GM12878 (cell line): ENCODE results near the gene PIEZO2. TPM values are rescaled to one million over a fixed set of nuclear protein-coding genes. Genes with fewer than 3 reads are reported as not detected.

Source experiments
- ATAC-seq: fragments of 200-7000 bp; cut with Tn5 transposase; 3 replicates; pipeline ENCODE4 v1.9.1; 2020; ENCODE audit warnings: mild to moderate bottlenecking, moderate library complexity
- BruUV-seq: library from RNA; stranded (reverse); fragments of 400-500 nt; replicated peaks from 2 replicates; lab custom pipeline; 2021; lab: Mats Ljungman, UMichigan
- CTCF ChIA-PET: fragments of 300-600 bp; sonication (Branson Sonifier 250); formaldehyde crosslinking; extraction: SDS; loops from one replicate; lab custom pipeline; 2021; ENCODE audit warnings: inconsistent platforms; lab: Yijun Ruan, JAX
- POLR2A ChIA-PET: fragments of 350-600 bp; formaldehyde crosslinking; extraction: SDS; loops from one replicate; lab custom pipeline; 2021; ENCODE audit warnings: inconsistent platforms; lab: Charles Lee
- RAD21 ChIA-PET: fragments of 300-600 bp; sonication (Branson Sonifier 250); formaldehyde crosslinking; loops from one replicate; lab custom pipeline; 2023; ENCODE audit warnings: antibody characterized with exemption; ENCODE audit not compliant: unreplicated experiment; lab: Charles Lee
- SMC1A ChIA-PET: fragments of 300-600 bp; sonication (Branson Sonifier 250); formaldehyde crosslinking; loops from one replicate; lab custom pipeline; 2023; ENCODE audit not compliant: unreplicated experiment, uncharacterized antibody; lab: Charles Lee
- DNase-seq: peaks from one replicate; pipeline ENCODE4 v3.0.0-alpha.2; 2011; ENCODE audit warnings: low read depth, low spot score
- FAIRE-seq: peaks from 3 replicates; lab custom pipeline; 2011; peaks lifted over from hg19 to GRCh38; lab: Jason Lieb, UNC
- H2AFZ ChIP-seq: 2 replicates; pipeline ENCODE4 v1.6.0; 2011; ENCODE audit warnings: low read depth, low read length, control low read depth; ENCODE audit not compliant: control insufficient read depth
- H3K27ac ChIP-seq: 2 replicates; pipeline ENCODE4 v1.5.1; 2011; ENCODE audit warnings: control low read depth; ENCODE audit not compliant: control insufficient read depth, insufficient read depth
- H3K27me3 ChIP-seq, 2 experiments: replicated peaks in 1 of 2; 2 replicates each; pipeline versions ENCODE4 v1.6.0 to v1.6.1; 2011; ENCODE audit warnings: low read length in 1 of 2; ENCODE audit not compliant: control insufficient read depth in 2 of 2, insufficient read depth in 2 of 2
- H3K36me3 ChIP-seq, 2 experiments: 2 replicates each; pipeline ENCODE4 v1.5.1; 2011; ENCODE audit warnings: low read length in 1 of 2; ENCODE audit not compliant: control insufficient read depth in 2 of 2, insufficient read depth in 2 of 2
- H3K4me1 ChIP-seq: 2 replicates; pipeline ENCODE4 v1.6.1; 2011; ENCODE audit warnings: mild to moderate bottlenecking, low read length, moderate library complexity, mixed read lengths; ENCODE audit not compliant: control insufficient read depth, insufficient read depth
- H3K4me2 ChIP-seq: 2 replicates; pipeline ENCODE4 v1.6.0; 2011; ENCODE audit warnings: control low read depth; ENCODE audit not compliant: control insufficient read depth, insufficient read depth
- H3K4me3 ChIP-seq: fragments of 200-600 bp; sonication (generic); 2 replicates; pipeline ENCODE4 v1.5.1; 2016
- H3K79me2 ChIP-seq: 2 replicates; pipeline ENCODE4 v1.6.0; 2011; ENCODE audit warnings: low read length; ENCODE audit not compliant: control insufficient read depth, insufficient read depth
- H3K9ac ChIP-seq: 2 replicates; pipeline ENCODE4 v1.8.0; 2011; ENCODE audit warnings: low read length, control low read depth, mixed read lengths; ENCODE audit not compliant: control insufficient read depth, insufficient read depth
- H3K9me3 ChIP-seq: replicated peaks from 3 replicates; pipeline ENCODE4 v1.5.1; 2011; ENCODE audit warnings: mild to moderate bottlenecking, low read length; ENCODE audit not compliant: control insufficient read depth, insufficient read depth
- H4K20me1 ChIP-seq: 2 replicates; pipeline ENCODE4 v1.6.0; 2011; ENCODE audit not compliant: control insufficient read depth, insufficient read depth
- ATF7 ChIP-seq: fragments of 450-650 bp; IDR thresholded peaks from 2 replicates; pipeline ENCODE4 v1.6.1; 2016; ENCODE audit warnings: low read depth, mild to moderate bottlenecking
- CBFB ChIP-seq: IDR thresholded peaks from 2 replicates; pipeline ENCODE4 v1.6.1; 2016; ENCODE audit warnings: antibody characterized with exemption, low read depth
- CHD2 ChIP-seq: IDR thresholded peaks from 2 replicates; pipeline ENCODE4 v1.6.1; 2011; ENCODE audit warnings: low read depth, low read length, improper control_type of control experiment, borderline replicate concordance
- CREM ChIP-seq: IDR thresholded peaks from 2 replicates; pipeline ENCODE4 v1.6.1; 2014; ENCODE audit warnings: antibody characterized with exemption, low read depth
- DPF2 ChIP-seq: fragments of 450-650 bp; IDR thresholded peaks from 2 replicates; pipeline ENCODE4 v1.6.1; 2017; ENCODE audit warnings: mild to moderate bottlenecking
- EED ChIP-seq: sonication (generic); IDR thresholded peaks from 2 replicates; pipeline ENCODE4 v1.6.1; 2016; ENCODE audit warnings: antibody characterized with exemption, low read depth
- EP300 ChIP-seq, 2 experiments: fragments of 150-350 bp in 1 of 2; IDR thresholded peaks; 2 replicates each; pipeline ENCODE4 v1.6.1; 2011 to 2012; ENCODE audit warnings: low read depth in 2 of 2, low read length in 2 of 2, borderline replicate concordance in 1 of 2, improper control_type of control experiment in 1 of 2, inconsistent platforms in 1 of 2; ENCODE audit not compliant: control insufficient read depth in 1 of 2
- HCFC1 ChIP-seq: fragments of 150-350 bp; IDR thresholded peaks from 2 replicates; pipeline ENCODE4 v1.6.1; 2014; ENCODE audit warnings: low read length
- HDGF ChIP-seq: fragments of 450-650 bp; IDR thresholded peaks from 2 replicates; pipeline ENCODE4 v1.6.1; 2016; ENCODE audit warnings: antibody characterized with exemption
- IKZF1 ChIP-seq: fragments of 450-650 bp; conservative IDR thresholded peaks from 2 replicates; pipeline ENCODE4 v1.6.1; 2017; ENCODE audit warnings: antibody characterized with exemption, mild to moderate bottlenecking
- IKZF2 ChIP-seq, 2 experiments: fragments of 450-650 bp; IDR thresholded peaks; 2 replicates each; pipeline ENCODE4 v1.6.1; 2017; ENCODE audit warnings: mild to moderate bottlenecking in 2 of 2, moderate library complexity in 2 of 2
- IRF4 ChIP-seq: IDR thresholded peaks from 2 replicates; pipeline ENCODE4 v1.6.1; 2011; ENCODE audit warnings: low read depth, low read length
- JUNB ChIP-seq: IDR thresholded peaks from 2 replicates; pipeline ENCODE4 v1.6.1; 2016; ENCODE audit warnings: antibody characterized with exemption, mild to moderate bottlenecking
- KAT2A ChIP-seq: conservative IDR thresholded peaks from 2 replicates; pipeline ENCODE4 v1.6.1; 2011; ENCODE audit warnings: low read depth, low read length; ENCODE audit not compliant: control insufficient read depth
- MTA2 ChIP-seq: fragments of 450-650 bp; IDR thresholded peaks from 2 replicates; pipeline ENCODE4 v1.6.1; 2016; ENCODE audit warnings: low read depth, mild to moderate bottlenecking, moderate library complexity
- NFIC ChIP-seq: IDR thresholded peaks from 2 replicates; pipeline ENCODE4 v1.6.1; 2012; ENCODE audit warnings: low read depth, mild to moderate bottlenecking, inconsistent platforms, low read length, moderate library complexity
- NR2C1 ChIP-seq: fragments of 450-650 bp; IDR thresholded peaks from 2 replicates; pipeline ENCODE4 v1.6.1; 2017; ENCODE audit warnings: antibody characterized with exemption, mild to moderate bottlenecking, moderate library complexity
- PAX5 ChIP-seq: IDR thresholded peaks from 2 replicates; pipeline ENCODE4 v1.6.1; 2011; ENCODE audit warnings: low read depth, low read length, borderline replicate concordance
- POLR2AphosphoS5 ChIP-seq: IDR thresholded peaks from 2 replicates; pipeline ENCODE4 v1.6.1; 2011; ENCODE audit warnings: mild to moderate bottlenecking, low read length, inconsistent platforms
- POU2F2 ChIP-seq: IDR thresholded peaks from 3 replicates; pipeline ENCODE4 v1.6.1; 2011; ENCODE audit warnings: low read depth, mild to moderate bottlenecking, low read length, borderline replicate concordance
- RELA ChIP-seq: fragments of 450-650 bp; IDR thresholded peaks from 2 replicates; pipeline ENCODE4 v1.8.0; 2014; ENCODE audit warnings: borderline replicate concordance; ENCODE audit not compliant: partially characterized antibody
- RELB ChIP-seq: fragments of 450-650 bp; IDR thresholded peaks from 2 replicates; pipeline ENCODE4 v1.6.1; 2017; ENCODE audit warnings: low read depth, mild to moderate bottlenecking, moderate library complexity
- SMAD1 ChIP-seq: fragments of 450-650 bp; IDR thresholded peaks from 2 replicates; pipeline ENCODE4 v1.6.1; 2018; ENCODE audit warnings: mild to moderate bottlenecking, low read depth; ENCODE audit not compliant: partially characterized antibody
- SREBF1 ChIP-seq: IDR thresholded peaks from 2 replicates; pipeline ENCODE4 v1.6.1; 2012; ENCODE audit warnings: mild to moderate bottlenecking, low read length
- ZNF274 ChIP-seq: IDR thresholded peaks from one replicate; pipeline ENCODE4 v1.8.0; 2011; ENCODE audit not compliant: insufficient read length, insufficient read depth
- WGBS: methylation state at CpG from one replicate; pipeline ENCODE4 v1.1.6; 2016; ENCODE audit warnings: low lambda C conversion rate; ENCODE audit not compliant: insufficient replicate concordance, insufficient coverage; ENCODE audit errors: missing lambda C conversion rate; 5-methylcytosine and 5-hydroxymethylcytosine counted together
- in situ Hi-C: fragments of 300-500 bp; cut with MboI; formaldehyde crosslinking; loops from 9 replicates; pipeline ENCODE4 v1.14.3; 2018; ENCODE audit warnings: mixed read lengths
- intact Hi-C: fragments of 100-400 bp; cut with micrococcal nuclease; formaldehyde crosslinking; loops from one replicate; pipeline ENCODE4 v1.14.2; 2022; ENCODE audit not compliant: unreplicated experiment
- polyA plus RNA-seq, 11 experiments: library from polyadenylated mRNA; depleted of rRNA in 4 of 11; unstranded in 6 of 11; stranded (reverse) in 5 of 11; fragments of >200 nt; fragmentation: Nextera tagmentation in 4 of 11; fragmentation: Illumina TruSeq in 1 of 11; extraction: Ambion mirVana in 4 of 11; extraction: Trizol in 1 of 11; gene quantifications; 1 replicate in 1 of 11; 2 replicates in 10 of 11; pipeline versions ENCODE4 v1.2.1 to v1.2.3, GENCODE V29; 2011 to 2016; ENCODE audit warnings: inconsistent platforms in 2 of 11, missing spikeins in 2 of 11, low read depth in 1 of 11
- total RNA-seq, 4 experiments: library from RNA; depleted of rRNA in 3 of 4; stranded (reverse); fragments of >200 nt in 3 of 4; fragmentation: Illumina TruSeq in 1 of 4; extraction: Trizol in 1 of 4; gene quantifications; 2 replicates each; pipeline versions ENCODE4 v1.2.1 to v1.2.3, GENCODE V29; 2013 to 2021

The PIEZO2 gene
- total and polyA plus RNA-seq, 10 of the 15 experiments (the other 5 are each of a cell fraction or from before 2014, with no cell fraction given), result 6.7 to 42.3 (median 27.4) TPM

GRCh38 chr18:10898417-10898974, 250.9 kb downstream of the PIEZO2 start:
- H3K27ac ChIP-seq, result peak overlapping the region; percentile 8; the same call in 1 of the 2 replicates
- CTCF ChIA-PET, result interaction anchor here (0.9 to 2.0 kb wide), 8 partner anchors 9 to 256 kb away, joined by 3 to 6 read pairs (median 5); no protein-coding TSS in a partner anchor
- 26% methylated on average over 4 of the region's 4 CpGs for WGBS
- no peaks in the 10 kb centered on the region; the same call in 1 of the 3 replicates for H3K9me3 ChIP-seq
- peaks cover 30% of the 10 kb centered on the region for H3K4me1 ChIP-seq
- ATAC-seq (peak; percentile 86), FAIRE-seq (peak; percentile 23), DNase-seq (no peak)
- H3K79me2 ChIP-seq, result no peaks in the 10 kb centered on the region; the same call in 1 of the 2 replicates
- SMC1A ChIA-PET, result interaction anchor here (1.0 to 3.2 kb wide), 10 partner anchors 8 to 208 kb away, joined by 3 to 19 read pairs (median 6); no protein-coding TSS in a partner anchor
- no peaks in the 10 kb centered on the region for H4K20me1 ChIP-seq
- intact Hi-C loops (loop anchor here (1.0 to 2.0 kb wide), 2 partner anchors 23 to 30 kb away; no protein-coding TSS in a partner anchor), in situ Hi-C loops (no loop called here)
- POLR2A ChIA-PET, result interaction anchor here (0.7 to 3.3 kb wide), 3 partner anchors 28 to 103 kb away, joined by 3 to 14 read pairs (median 8); no protein-coding TSS in a partner anchor
- BruUV-seq, result no TSS peak
- RAD21 ChIA-PET, result interaction anchor here (1.5 kb wide), 1 partner anchor 30 kb away, joined by 3 read pairs; no protein-coding TSS in a partner anchor
- no peak overlapping the region for H2AFZ ChIP-seq
- peak overlapping the region; percentile 2; the same call in 1 of the 2 replicates for H3K4me2 ChIP-seq
- 0 out of 4 replicates have a peak, but pooled peaks cover 0 to 10% of the 10 kb centered on the region in 2 experiments for H3K36me3 ChIP-seq
- peak overlapping the region; percentile 28; the same call in 1 of the 2 replicates for H3K4me3 ChIP-seq
- no peak overlapping the region for H3K9ac ChIP-seq
- H3K27me3 ChIP-seq, result no peaks in the 10 kb centered on the region
- peak in 1 of 2 experiments; percentile 43; a peak in 1 of 4 replicates for TF ChIP-seq EP300 (IDR thresholded peaks at IDR 0.05; ENCODE audit: borderline replicate concordance in 1 of 2, control insufficient read depth in 1 of 2, low read depth in 2 of 2, low read length in 2 of 2)
- TF ChIP-seq POLR2AphosphoS5, result 0 out of 2 replicates have a peak, but pooled peaks have one; percentile 16
- TF ChIP-seq JUNB, result peak; percentile 30; the same call in 1 of the 2 replicates
- TF ChIP-seq EED, result peak; percentile 58; the same call in 1 of the 2 replicates
- no peak for TF ChIP-seq RELA
- 0 out of 2 replicates have a peak, but pooled peaks have one; percentile 7 for TF ChIP-seq IRF4
- TF ChIP-seq KAT2A, result no peak
- TF ChIP-seq SMAD1, result no peak
- peak; percentile 93; the same call in 2 of the 3 replicates for TF ChIP-seq POU2F2
- peak; percentile 16; the same call in 1 of the 2 replicates for TF ChIP-seq CREM
- TF ChIP-seq IKZF2 (IDR thresholded peaks at IDR 0.05), result peak; percentile 66 to 75; a peak in 3 of 4 replicates
- no peak for TF ChIP-seq CHD2
- 0 out of 2 replicates have a peak, but pooled peaks have one; percentile 38 for TF ChIP-seq PAX5
- TF ChIP-seq NFIC, result peak; percentile 38; the same call in 1 of the 2 replicates
- peak; percentile 54; the same call in 1 of the 2 replicates for TF ChIP-seq MTA2
- TF ChIP-seq RELB, result peak; percentile 60
- no peak for TF ChIP-seq NR2C1
- 0 out of 2 replicates have a peak, but pooled peaks have one; percentile 35 for TF ChIP-seq CBFB
- no peak for TF ChIP-seq SREBF1
- TF ChIP-seq HDGF, result no peak
- TF ChIP-seq ZNF274, result no peak
- TF ChIP-seq ATF7, result no peak
- TF ChIP-seq HCFC1, result no peak
- TF ChIP-seq DPF2, result peak; percentile 57; the same call in 1 of the 2 replicates
- peak; percentile 60; the same call in 1 of the 2 replicates for TF ChIP-seq IKZF1
